HFF-Myc (cell line): ENCODE results near the gene FSD2.
"Not testable (repeated sequence)": the region's sequence is repeated elsewhere in the genome, so short reads cannot be mapped to it uniquely, and the experiment has no call there.

ENCODE experiments used
- DNase-seq: peaks from one replicate; pipeline ENCODE4 v3.0.0-alpha.2; 2011; ENCODE audit warnings: low read depth; ENCODE audit errors: extremely low read depth
- H3K4me3 ChIP-seq: replicated peaks from 2 replicates; pipeline ENCODE4 v1.5.1; 2011; ENCODE audit warnings: low read depth, mild to moderate bottlenecking, control low read depth, low read length
- TF ChIP-seq, protein P1 (sequence below): IDR thresholded peaks from 2 replicates; pipeline ENCODE4 v1.5.1; 2012; ENCODE audit warnings: mild to moderate bottlenecking, low read depth, low read length, control low read depth; ENCODE audit errors: missing control alignments

The FSD2 gene

DNA sequence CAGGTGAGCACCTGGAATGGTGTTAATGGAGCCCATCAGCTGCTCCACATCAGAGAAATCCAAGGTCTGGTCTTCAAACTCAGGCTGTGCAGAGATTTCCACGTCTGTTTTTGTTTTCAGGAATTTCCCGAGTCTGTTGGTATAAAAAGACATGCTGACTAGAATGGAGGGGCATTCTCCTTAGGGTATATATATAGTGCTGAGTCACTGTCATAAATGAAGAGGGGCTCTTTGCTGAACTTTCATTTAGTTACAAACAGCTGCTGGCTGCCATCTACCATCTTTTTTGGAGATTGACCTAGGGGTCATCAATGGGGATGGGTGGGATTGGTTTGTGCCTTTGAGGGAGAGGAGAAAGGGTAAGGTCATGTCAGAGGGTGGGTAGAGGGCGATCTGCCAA lies 27.1 kb downstream of the FSD2 start:
- TF ChIP-seq, protein P1, sequence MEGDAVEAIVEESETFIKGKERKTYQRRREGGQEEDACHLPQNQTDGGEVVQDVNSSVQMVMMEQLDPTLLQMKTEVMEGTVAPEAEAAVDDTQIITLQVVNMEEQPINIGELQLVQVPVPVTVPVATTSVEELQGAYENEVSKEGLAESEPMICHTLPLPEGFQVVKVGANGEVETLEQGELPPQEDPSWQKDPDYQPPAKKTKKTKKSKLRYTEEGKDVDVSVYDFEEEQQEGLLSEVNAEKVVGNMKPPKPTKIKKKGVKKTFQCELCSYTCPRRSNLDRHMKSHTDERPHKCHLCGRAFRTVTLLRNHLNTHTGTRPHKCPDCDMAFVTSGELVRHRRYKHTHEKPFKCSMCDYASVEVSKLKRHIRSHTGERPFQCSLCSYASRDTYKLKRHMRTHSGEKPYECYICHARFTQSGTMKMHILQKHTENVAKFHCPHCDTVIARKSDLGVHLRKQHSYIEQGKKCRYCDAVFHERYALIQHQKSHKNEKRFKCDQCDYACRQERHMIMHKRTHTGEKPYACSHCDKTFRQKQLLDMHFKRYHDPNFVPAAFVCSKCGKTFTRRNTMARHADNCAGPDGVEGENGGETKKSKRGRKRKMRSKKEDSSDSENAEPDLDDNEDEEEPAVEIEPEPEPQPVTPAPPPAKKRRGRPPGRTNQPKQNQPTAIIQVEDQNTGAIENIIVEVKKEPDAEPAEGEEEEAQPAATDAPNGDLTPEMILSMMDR = no peak
- DNase-seq = no peak
- H3K4me3 ChIP-seq = no peak overlapping the region

DNA sequence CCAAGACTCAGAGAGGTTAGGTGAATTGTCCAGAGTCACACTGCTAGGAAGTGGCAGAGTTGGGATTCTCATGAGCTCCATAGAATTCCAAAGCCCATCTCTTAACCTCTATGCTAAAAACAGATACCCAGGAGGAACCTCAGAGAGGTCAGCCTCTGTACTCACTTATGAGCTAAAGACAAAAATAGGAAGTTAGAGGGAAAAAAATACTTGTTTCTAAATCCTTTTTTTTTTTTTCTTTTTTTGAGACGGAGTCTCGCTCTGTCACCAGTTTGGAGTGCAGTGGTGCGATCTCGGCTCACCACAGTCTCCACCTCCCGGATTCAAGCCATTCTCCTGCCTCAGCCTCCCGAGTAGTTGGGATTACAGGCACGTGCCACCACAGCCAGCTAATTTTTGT lies 31.4 kb downstream of the FSD2 start:
- H3K4me3 ChIP-seq = no peak overlapping the region
- DNase-seq = no peak
- TF ChIP-seq, protein P1 = no peak

DNA sequence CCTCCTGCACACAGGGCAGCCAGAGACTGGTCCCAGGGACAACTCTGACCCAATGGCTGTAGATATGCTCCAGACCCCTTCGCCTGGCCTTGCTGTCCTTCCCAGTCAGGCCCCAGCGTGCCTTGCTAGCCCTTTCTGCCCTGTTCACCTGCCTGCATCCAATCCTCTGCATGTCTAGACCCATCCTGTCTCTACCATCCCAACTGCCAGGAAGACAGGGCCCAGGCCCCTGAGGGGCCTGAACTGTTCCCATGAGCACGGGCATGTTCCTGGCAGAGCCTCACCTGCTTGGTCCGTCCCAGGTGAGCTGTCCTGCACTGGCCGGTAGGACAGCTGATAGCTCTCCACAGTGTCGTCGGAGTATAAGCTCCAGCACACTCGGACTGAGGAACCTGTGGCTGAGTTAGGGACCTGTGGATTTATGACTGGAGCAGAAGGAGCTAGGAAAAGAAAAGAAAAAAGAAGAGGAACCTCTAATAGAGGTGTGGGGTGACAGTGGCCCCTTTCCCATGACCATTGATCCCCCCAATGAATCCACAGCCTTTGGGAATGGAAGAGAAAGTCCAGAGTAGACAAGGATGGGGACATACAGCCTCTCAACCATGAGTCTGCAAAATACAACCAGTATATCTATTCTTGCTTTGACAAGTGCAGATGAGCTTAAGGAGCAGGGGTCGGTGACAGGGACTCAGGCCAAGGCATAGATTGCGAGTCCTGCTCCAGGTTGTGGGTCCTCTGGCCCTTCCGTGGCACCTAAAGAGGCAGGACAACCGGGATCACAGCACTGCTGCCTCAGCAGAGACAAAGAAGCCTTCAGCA lies 33.9 kb downstream of the FSD2 start:
- H3K4me3 ChIP-seq = no peak overlapping the region
- TF ChIP-seq, protein P1 = no peak
- DNase-seq = no peak

DNA sequence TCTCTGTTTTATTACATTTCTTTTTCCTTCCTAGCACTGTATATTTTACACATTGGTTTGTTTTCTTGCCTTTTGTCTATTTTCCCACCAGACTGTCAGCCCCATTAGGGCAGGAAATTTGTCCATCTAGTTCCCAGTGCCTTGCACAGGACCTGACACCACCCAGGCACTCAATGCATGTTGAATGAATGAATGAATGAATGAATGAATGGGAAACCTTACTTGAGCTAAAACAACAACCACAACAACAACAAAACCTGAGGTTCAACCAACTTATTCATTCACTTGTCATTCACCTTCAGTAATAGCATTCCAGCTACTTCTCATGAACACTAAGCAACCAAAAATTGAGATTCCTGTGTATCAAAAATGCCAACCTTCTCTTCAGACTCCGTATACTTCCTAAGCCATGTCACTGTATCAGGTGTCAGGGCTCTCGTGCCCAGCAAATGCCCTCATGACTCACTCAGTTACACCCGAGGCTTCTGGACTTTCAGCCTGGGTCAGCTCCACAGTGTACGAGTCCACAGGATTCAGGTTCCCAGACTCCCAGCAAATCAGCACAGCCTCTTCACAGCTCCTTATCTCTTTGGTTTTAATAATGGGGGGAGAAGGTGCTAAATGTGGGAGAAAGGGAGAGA lies 37.3 kb downstream of the FSD2 start:
- no peak for DNase-seq
- TF ChIP-seq, protein P1 = no peak
- no peak overlapping the region for H3K4me3 ChIP-seq

DNA sequence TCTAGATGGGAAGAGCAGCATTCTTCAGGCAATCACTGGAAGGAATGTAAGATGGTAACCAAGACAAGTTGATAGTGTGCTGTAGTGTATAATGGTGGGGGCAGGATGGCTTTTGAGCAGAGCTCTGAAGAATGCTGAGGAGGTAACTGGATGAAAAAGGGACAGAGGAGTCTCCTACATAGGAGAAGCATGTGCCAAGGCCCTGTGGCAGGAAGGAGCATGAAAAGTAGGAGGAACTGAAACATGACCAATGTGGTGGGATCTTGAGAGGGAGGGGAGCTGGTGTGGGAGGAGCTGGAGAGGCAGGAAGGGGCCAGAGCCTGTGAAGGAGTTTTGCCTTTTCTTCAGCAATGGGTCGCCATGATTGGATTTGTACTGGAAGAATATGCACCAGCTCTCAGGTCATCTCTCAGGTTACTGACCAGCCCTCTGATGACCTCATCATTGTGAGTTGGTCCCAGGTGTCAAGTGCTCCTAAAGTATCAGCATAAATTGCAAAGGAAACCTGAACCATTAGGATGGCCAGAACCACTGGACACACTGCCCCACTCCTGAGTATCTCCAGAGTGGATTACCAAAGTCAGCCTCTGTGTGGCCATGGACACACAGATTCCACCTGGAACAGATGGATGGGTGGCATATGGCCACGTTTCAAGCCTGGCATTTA lies 38.6 kb downstream of the FSD2 start:
- TF ChIP-seq, protein P1 = no peak
- H3K4me3 ChIP-seq = no peak overlapping the region
- DNase-seq = no peak

DNA sequence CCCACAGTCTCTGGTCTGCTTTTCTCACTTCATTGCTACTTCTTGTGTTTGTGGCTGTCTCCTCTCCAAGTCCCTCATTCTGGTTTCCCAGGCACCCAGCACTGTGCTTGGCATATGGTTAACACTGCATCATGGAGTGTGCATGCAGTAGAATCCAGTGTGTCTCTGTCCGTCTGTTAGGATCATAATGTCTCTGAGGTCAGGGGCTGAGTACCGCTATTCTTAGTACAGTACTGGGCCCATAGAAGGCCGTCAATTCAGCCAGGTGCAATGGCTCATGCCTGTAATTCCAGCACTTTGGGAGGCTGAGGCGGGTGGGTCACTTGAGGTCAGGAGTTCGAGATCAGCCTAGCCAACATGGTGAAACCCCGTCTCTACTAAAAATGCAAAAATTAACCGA lies 39.7 kb downstream of the FSD2 start:
- not testable (repeated sequence) for DNase-seq, H3K4me3 ChIP-seq

DNA sequence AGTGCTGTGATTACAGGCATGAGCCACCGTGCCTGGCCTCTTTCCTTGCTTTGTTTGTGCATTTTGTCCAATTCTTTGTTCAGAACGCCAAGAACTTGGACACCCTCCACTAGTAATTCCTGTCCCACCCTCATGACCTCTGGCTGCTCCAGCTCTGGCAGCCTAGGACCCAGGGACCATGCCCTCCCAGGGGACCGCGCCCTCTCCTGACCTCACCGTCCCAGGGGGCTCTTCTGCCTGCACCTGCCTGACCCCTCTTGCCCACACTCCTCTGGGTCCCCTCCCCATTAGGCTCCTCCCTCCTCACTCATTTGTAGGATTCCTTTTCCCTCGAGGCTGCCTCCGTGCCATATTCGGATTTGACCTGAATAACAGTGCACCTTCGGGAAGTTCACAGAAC lies 41.1 kb downstream of the FSD2 start:
- no peak for DNase-seq
- H3K4me3 ChIP-seq = no peak overlapping the region
- TF ChIP-seq, protein P1 = no peak
